Heart left ventricle (tissue), 13 donors: ENCODE measurements around the gene RAB40C.

Source experiments
- CTCF ChIP-seq, 12 donors: fragments of 200-600 bp; sonication (generic) in 4 of 12; IDR thresholded peaks; one replicate each; pipeline versions ENCODE4 v1.5.0 to v1.8.0; 2018 to 2022; ENCODE audit warnings: antibody characterized with exemption in 12 of 12, mild to moderate bottlenecking in 5 of 12
- POLR2A ChIP-seq, 2 donors: fragments of 450-650 bp; IDR thresholded peaks; one replicate each; pipeline ENCODE4 v1.6.1; 2017; ENCODE audit warnings: antibody characterized with exemption in 2 of 2, mild to moderate bottlenecking in 2 of 2, moderate library complexity in 2 of 2
- donor health status: ischemic (EF 13 %, LVEDD 7.1; RV severe dilation, severe dysfunction).
- donor health status: DM: no; HTN: yes; CAD: no.
- donor health status: DM: no; HTN: no; CAD: no.
- donor health status: ischemic (EF 25% LVEDD 6.9; RV normal size, moderate dysfunction).
- donor health status: ischemic (EF 25% LVEDD 5.7; RV mildly dilated, moderate dysfunction).
- donor health status: ischemic (EF 35%, LVEDD 5.7; RV mildly dilated, moderate dysfunction).
- donor health status: nonischemic (EF 11% LVEDD 7.7; RV severe dilation, severe dysfunction).
- donor health status: DM: yes; HTN: yes; CAD: no.
- donor health status: PGD.
- donor health status: ischemic (EF 29% LVEDD 5.4; RV normal size, mild dysfunction).
- donor health status: nonischemic (EF 23%, LVEDD 6.1; RV moderate dilation, normal function).

GRCh38 chr16:616733-617586 is 27.1 kb downstream of the RAB40C start:
- TF ChIP-seq CTCF (IDR thresholded peaks at IDR 0.05), result no peak
- TF ChIP-seq POLR2A (IDR thresholded peaks at IDR 0.05), result no peak
